ENCODE results near the gene AGAP1. TPM values are rescaled to one million over a fixed set of nuclear protein-coding genes. Genes with fewer than 3 reads are reported as not detected.

Gene AGAP1
- total RNA-seq, 2 donors from 2014 or later, result 16.1 to 40.1 TPM

DNA sequence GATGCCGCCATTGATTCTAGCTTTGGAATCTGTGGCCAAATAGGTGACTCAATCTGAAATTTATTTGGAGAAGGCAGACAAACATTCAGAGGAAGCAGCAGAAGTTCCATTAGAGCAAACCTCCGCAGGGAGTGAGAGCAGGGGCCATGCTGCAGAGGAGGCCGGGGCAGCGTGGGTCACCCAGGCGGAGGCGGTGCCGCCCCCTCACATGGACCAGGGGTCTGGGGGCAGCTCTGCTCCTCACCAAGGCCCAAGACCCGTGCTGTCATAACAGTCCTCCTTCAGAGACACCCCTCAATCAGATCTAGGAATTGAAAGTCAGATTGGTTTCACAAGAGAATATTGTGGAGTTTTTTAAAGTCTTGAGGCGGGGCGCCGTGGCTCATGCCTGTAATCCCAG, 582.0 kb downstream of the AGAP1 start:
- WGBS, result 82% methylated on average over 11 of the region's 11 CpGs
- H3K27me3 ChIP-seq (replicated peaks; ENCODE audit: insufficient read depth), result no peaks in the 10 kb centered on the region
- intact Hi-C loops (cut with DNase I), result no loop called here

DNA sequence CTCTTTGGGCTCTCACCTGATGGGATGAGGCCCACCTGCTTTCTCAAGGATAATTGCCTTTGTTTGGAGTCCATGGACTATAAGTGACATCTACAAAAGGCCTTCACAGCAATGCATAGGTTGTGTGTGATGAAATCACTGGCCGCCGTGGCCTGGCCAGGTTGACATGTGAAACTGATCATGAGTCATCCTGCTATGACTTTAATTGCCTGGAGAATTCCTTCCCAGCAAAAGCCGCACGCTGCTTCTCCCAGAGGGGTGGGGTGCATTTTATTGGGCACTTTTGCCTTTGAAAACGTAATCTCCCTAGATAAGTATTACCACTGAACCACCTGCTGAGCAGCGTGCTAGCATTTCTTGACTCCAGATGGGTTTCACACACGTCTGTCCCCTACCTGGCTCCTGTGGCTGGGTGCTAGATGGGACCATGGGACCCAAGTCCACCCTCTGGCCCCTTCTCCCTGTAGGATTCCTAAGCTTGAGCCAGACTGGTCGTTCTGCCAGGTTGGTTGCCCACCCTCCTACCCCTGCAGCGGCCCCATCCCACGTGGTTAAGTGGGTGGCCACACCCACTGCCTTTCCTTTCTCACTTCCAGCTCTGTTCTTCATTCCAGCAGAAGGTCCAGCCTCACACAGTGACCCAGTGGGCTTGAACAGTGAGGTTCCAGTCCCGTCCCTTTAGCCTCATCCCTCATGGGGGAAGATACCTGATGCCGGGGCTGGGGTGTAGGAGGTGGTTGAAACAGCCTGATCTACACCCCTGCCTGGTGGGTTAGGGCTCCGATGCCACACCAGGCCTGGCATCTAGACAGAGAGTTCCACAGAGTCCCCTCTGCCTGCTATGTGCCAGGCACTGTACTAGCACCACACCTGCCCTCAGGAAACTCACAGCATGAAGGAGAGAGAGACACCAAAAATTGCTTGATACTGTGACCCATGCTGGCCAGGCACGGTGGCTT, 584.7 kb downstream of the AGAP1 start:
- no peaks in the 10 kb centered on the region for H3K36me3 ChIP-seq
- H3K27ac ChIP-seq, result no peak overlapping the region
- no peak overlapping the region for H3K4me3 ChIP-seq
- intact Hi-C loops (cut with DNase I), result no loop called here
- no peaks in the 10 kb centered on the region for H3K27me3 ChIP-seq (replicated peaks; ENCODE audit: insufficient read depth)
- TF ChIP-seq, protein P1, sequence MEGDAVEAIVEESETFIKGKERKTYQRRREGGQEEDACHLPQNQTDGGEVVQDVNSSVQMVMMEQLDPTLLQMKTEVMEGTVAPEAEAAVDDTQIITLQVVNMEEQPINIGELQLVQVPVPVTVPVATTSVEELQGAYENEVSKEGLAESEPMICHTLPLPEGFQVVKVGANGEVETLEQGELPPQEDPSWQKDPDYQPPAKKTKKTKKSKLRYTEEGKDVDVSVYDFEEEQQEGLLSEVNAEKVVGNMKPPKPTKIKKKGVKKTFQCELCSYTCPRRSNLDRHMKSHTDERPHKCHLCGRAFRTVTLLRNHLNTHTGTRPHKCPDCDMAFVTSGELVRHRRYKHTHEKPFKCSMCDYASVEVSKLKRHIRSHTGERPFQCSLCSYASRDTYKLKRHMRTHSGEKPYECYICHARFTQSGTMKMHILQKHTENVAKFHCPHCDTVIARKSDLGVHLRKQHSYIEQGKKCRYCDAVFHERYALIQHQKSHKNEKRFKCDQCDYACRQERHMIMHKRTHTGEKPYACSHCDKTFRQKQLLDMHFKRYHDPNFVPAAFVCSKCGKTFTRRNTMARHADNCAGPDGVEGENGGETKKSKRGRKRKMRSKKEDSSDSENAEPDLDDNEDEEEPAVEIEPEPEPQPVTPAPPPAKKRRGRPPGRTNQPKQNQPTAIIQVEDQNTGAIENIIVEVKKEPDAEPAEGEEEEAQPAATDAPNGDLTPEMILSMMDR (IDR thresholded peaks at IDR 0.05), result no peak
- TF ChIP-seq POLR2A (IDR thresholded peaks at IDR 0.05) (no peak), POLR2AphosphoS5 (IDR thresholded peaks at IDR 0.05) (no peak)
- H3K9me3 ChIP-seq, result no peaks in the 10 kb centered on the region
- no peak for DNase-seq (ENCODE audit: low spot score)
- 64% methylated on average over 14 of the region's 14 CpGs for WGBS
- peaks cover 7% of the 10 kb centered on the region for H3K4me1 ChIP-seq (replicated peaks)

More for the DNA sequence above, 582.0 kb downstream of the AGAP1 start:
- H3K36me3 ChIP-seq, result no peaks in the 10 kb centered on the region
- H3K4me1 ChIP-seq (replicated peaks), result peaks cover 7% of the 10 kb centered on the region
- H3K27ac ChIP-seq, result no peak overlapping the region
- DNase-seq (ENCODE audit: low spot score), result no peak
- no peak overlapping the region for H3K4me3 ChIP-seq
- H3K9me3 ChIP-seq, result no peaks in the 10 kb centered on the region
- TF ChIP-seq POLR2AphosphoS5 (IDR thresholded peaks at IDR 0.05), result no peak
- TF ChIP-seq, protein P1 (IDR thresholded peaks at IDR 0.05), result no peak
- TF ChIP-seq POLR2A (IDR thresholded peaks at IDR 0.05), result no peak

- Histone ChIP-seq H3K36me3 (no peaks in the 10 kb centered on the region), H3K4me1 (replicated peaks) (no peaks in the 10 kb centered on the region), H3K9me3 (no peaks in the 10 kb centered on the region), H3K27ac (no peak overlapping the region), H3K27me3 (replicated peaks; ENCODE audit: insufficient read depth) (no peaks in the 10 kb centered on the region), H3K4me3 (no peak overlapping the region)
- WGBS, result 100% methylated on average over 3 of the region's 3 CpGs
- TF ChIP-seq POLR2AphosphoS5 (IDR thresholded peaks at IDR 0.05), result no peak
- TF ChIP-seq, protein P1 (IDR thresholded peaks at IDR 0.05), result no peak
- no peak for TF ChIP-seq POLR2A (IDR thresholded peaks at IDR 0.05)
- intact Hi-C loops (cut with DNase I), result no loop called here
- no peak for DNase-seq (ENCODE audit: low spot score)
Observed at GRCh38 chr2:236080412-236080811, 586.6 kb downstream of the AGAP1 start.

DNA sequence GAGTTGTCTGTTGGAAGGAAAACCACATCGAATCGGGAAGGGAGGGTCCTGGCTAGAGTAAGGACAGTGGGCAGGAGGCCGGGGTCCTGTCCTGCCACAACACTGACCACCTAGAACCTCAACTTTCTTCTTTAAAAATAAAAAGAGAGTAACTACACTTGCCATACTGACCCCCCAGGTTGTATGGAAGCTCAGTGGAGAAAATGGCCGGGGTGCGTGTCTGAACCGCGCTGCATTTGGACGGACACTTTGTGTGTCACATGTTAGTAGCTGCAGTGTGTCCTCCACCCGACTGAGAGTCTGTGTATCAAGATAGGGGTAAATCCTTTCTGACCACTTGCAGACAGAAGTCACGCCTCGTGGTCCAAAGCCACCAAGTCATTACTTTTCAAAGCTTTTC, 587.3 kb downstream of the AGAP1 start:
- Histone ChIP-seq H3K4me3 (no peak overlapping the region), H3K27ac (no peak overlapping the region), H3K9me3 (no peaks in the 10 kb centered on the region), H3K27me3 (replicated peaks; ENCODE audit: insufficient read depth) (no peaks in the 10 kb centered on the region), H3K36me3 (no peaks in the 10 kb centered on the region), H3K4me1 (replicated peaks) (no peaks in the 10 kb centered on the region)
- TF ChIP-seq, protein P1 (IDR thresholded peaks at IDR 0.05), result no peak
- no peak for TF ChIP-seq POLR2AphosphoS5 (IDR thresholded peaks at IDR 0.05)
- no peak for DNase-seq (ENCODE audit: low spot score)
- intact Hi-C loops (cut with DNase I), result no loop called here
- WGBS, result 97% methylated on average over 11 of the region's 11 CpGs

GRCh38 chr2:236082061-236082460, 588.2 kb downstream of the AGAP1 start:
- Histone ChIP-seq H3K27ac (no peak overlapping the region), H3K4me1 (replicated peaks) (no peaks in the 10 kb centered on the region), H3K27me3 (replicated peaks; ENCODE audit: insufficient read depth) (no peaks in the 10 kb centered on the region), H3K9me3 (no peaks in the 10 kb centered on the region), H3K36me3 (no peaks in the 10 kb centered on the region), H3K4me3 (no peak overlapping the region)
- intact Hi-C loops (cut with DNase I), result no loop called here
- TF ChIP-seq, protein P1 (IDR thresholded peaks at IDR 0.05), result no peak
- TF ChIP-seq POLR2AphosphoS5 (IDR thresholded peaks at IDR 0.05) (no peak), POLR2A (IDR thresholded peaks at IDR 0.05) (no peak)
- no peak for DNase-seq (ENCODE audit: low spot score)
- 76% methylated on average over 8 of the region's 8 CpGs for WGBS
